ENCODE results near the gene NLRP7.

The NLRP7 gene

GRCh38 chr19:54947381-54947780 is at the start of gene NLRP7:
Gene NLRP7, minus strand, starts transcription at chr19:54947530.
- TF ChIP-seq, protein P1, sequence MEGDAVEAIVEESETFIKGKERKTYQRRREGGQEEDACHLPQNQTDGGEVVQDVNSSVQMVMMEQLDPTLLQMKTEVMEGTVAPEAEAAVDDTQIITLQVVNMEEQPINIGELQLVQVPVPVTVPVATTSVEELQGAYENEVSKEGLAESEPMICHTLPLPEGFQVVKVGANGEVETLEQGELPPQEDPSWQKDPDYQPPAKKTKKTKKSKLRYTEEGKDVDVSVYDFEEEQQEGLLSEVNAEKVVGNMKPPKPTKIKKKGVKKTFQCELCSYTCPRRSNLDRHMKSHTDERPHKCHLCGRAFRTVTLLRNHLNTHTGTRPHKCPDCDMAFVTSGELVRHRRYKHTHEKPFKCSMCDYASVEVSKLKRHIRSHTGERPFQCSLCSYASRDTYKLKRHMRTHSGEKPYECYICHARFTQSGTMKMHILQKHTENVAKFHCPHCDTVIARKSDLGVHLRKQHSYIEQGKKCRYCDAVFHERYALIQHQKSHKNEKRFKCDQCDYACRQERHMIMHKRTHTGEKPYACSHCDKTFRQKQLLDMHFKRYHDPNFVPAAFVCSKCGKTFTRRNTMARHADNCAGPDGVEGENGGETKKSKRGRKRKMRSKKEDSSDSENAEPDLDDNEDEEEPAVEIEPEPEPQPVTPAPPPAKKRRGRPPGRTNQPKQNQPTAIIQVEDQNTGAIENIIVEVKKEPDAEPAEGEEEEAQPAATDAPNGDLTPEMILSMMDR (IDR thresholded peaks at IDR 0.05) = no peak

DNA sequence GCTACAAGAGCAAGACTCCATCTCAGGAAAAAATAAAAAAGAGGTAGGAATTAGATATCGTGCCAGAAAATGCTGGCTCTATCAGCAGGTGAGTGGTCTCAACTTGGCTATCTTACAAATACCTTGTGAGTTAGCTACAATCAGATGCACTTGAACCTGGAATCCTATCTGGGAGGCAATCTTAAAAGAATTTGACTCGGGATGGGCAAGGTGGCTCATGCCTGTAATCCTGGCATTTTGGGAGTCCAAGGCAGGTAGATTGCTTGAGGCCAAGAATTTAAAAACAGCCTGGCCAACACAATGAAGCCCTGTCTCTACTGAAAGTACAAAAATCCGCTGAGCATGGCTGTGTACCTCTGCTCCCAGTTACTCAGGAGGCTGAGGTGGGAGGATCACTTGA is 48.2 kb upstream of the NLRP7 start:
- TF ChIP-seq, protein P1 (IDR thresholded peaks at IDR 0.05) = no peak

- TF ChIP-seq, protein P1 (IDR thresholded peaks at IDR 0.05) = no peak
Observed at GRCh38 chr19:54969647-54970046, 22.3 kb upstream of the NLRP7 start.

GRCh38 chr19:54967611-54968010 is 20.3 kb upstream of the NLRP7 start:
- TF ChIP-seq, protein P1 (IDR thresholded peaks at IDR 0.05) = no peak

- TF ChIP-seq, protein P1 (IDR thresholded peaks at IDR 0.05) = no peak
Observed at GRCh38 chr19:54959840-54960239, 12.5 kb upstream of the NLRP7 start.

- TF ChIP-seq, protein P1 (IDR thresholded peaks at IDR 0.05) = no peak
Observed at GRCh38 chr19:54955376-54955775, 8.0 kb upstream of the NLRP7 start.

DNA sequence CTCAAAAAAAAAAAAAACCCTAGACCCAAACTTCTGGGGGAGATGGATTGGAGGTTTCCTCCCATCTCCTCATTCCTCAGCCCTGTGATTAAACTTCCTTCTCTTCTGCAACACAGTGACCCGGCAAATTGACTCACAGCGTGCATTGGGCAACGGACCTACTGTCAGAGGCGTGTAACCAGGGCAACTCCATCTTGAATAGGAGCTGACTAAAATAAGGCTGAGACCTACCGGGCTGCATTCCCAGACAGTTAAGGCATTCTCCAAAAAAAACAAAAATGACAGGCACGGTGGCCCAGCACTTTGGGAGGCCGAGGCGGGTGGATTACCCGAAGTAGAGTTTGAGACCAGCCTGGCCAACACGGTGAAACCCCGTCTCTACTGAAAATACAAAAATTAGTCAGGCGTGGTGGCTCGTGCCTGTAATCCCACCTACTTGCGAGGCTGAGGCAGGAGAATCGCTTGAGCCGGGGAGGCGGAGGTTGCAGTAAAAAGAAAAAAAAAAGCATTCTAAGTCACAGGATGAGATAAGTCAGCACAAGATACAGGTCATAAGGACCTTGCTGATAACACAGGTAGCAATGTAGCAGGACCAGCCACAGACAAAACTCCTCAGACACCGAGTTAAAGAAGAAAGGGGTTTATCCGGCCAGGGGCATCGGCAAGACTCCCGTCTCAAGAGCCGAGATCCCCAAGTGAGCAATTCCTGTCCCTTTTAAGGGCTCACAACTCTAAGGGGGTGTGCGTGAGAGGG is 5.4 kb upstream of the NLRP7 start:
- TF ChIP-seq, protein P1 (IDR thresholded peaks at IDR 0.05) = no peak

GRCh38 chr19:54949412-54949811 is 2.1 kb upstream of the NLRP7 start:
- TF ChIP-seq, protein P1 (IDR thresholded peaks at IDR 0.05) = no peak
